ENCODE results near the gene CNIH1. TPM values are rescaled to one million over a fixed set of nuclear protein-coding genes. Genes with fewer than 3 reads are reported as not detected.
A peak's percentile ranks its signal among the peaks of the same experiment; 100 is the strongest.

The CNIH1 gene
- total RNA-seq, 1 donor from 2014 or later: 89.0 TPM

GRCh38 chr14:54475187-54475899 lies 34.2 kb upstream of the CNIH1 start:
- Histone ChIP-seq H3K27me3 (ENCODE audit: low read depth) (no peaks in the 10 kb centered on the region), H3K9me3 (replicated peaks) (no peaks in the 10 kb centered on the region), H3K4me3 (no peak overlapping the region), H3K36me3 (peaks cover 54% of the 10 kb centered on the region), H3K27ac (replicated peaks) (no peak overlapping the region), H3K4me1 (peaks cover 74% of the 10 kb centered on the region)
- no peak for DNase-seq
- intact Hi-C loops (cut with micrococcal nuclease): no loop called here
- no peak for TF ChIP-seq CTCF (IDR thresholded peaks at IDR 0.05; ENCODE audit: borderline replicate concordance)

- intact Hi-C loops (cut with micrococcal nuclease): no loop called here
- H3K27ac ChIP-seq (replicated peaks): no peak overlapping the region
- no peak for TF ChIP-seq CTCF (IDR thresholded peaks at IDR 0.05; ENCODE audit: borderline replicate concordance)
- no peak overlapping the region for H3K4me3 ChIP-seq
- H3K36me3 ChIP-seq: peaks cover 47% of the 10 kb centered on the region
- DNase-seq: no peak
- H3K9me3 ChIP-seq (replicated peaks): no peaks in the 10 kb centered on the region
- H3K4me1 ChIP-seq: peaks cover 64% of the 10 kb centered on the region
- no peaks in the 10 kb centered on the region for H3K27me3 ChIP-seq (ENCODE audit: low read depth)
Observed at GRCh38 chr14:54474232-54474793, 33.1 kb upstream of the CNIH1 start.

- H3K27me3 ChIP-seq (ENCODE audit: low read depth): no peaks in the 10 kb centered on the region
- intact Hi-C loops (cut with micrococcal nuclease): no loop called here
- peaks cover 43% of the 10 kb centered on the region for H3K36me3 ChIP-seq
- no peak for DNase-seq
- TF ChIP-seq CTCF (IDR thresholded peaks at IDR 0.05; ENCODE audit: borderline replicate concordance): no peak
- peak overlapping the region; percentile 76 for H3K27ac ChIP-seq (replicated peaks)
- peaks cover 55% of the 10 kb centered on the region for H3K4me1 ChIP-seq
- no peak overlapping the region for H3K4me3 ChIP-seq
- peaks cover 10% of the 10 kb centered on the region for H3K9me3 ChIP-seq (replicated peaks)
Observed at GRCh38 chr14:54472315-54472714, 31.1 kb upstream of the CNIH1 start.

- no peak for DNase-seq
- peaks cover 16% of the 10 kb centered on the region for H3K9me3 ChIP-seq (replicated peaks)
- H3K4me1 ChIP-seq: peaks cover 55% of the 10 kb centered on the region
- H3K27ac ChIP-seq (replicated peaks): peak overlapping the region; percentile 76
- TF ChIP-seq CTCF (IDR thresholded peaks at IDR 0.05; ENCODE audit: borderline replicate concordance): no peak
- H3K27me3 ChIP-seq (ENCODE audit: low read depth): no peaks in the 10 kb centered on the region
- H3K4me3 ChIP-seq: no peak overlapping the region
- intact Hi-C loops (cut with micrococcal nuclease): no loop called here
- peaks cover 44% of the 10 kb centered on the region for H3K36me3 ChIP-seq
Observed at GRCh38 chr14:54471641-54472040, 30.5 kb upstream of the CNIH1 start.

- no peak for DNase-seq
- no peaks in the 10 kb centered on the region for H3K27me3 ChIP-seq (ENCODE audit: low read depth)
- H3K4me1 ChIP-seq: peaks cover 47% of the 10 kb centered on the region
- H3K9me3 ChIP-seq (replicated peaks): peaks cover 16% of the 10 kb centered on the region
- no peak overlapping the region for H3K4me3 ChIP-seq
- no peak for TF ChIP-seq CTCF (IDR thresholded peaks at IDR 0.05; ENCODE audit: borderline replicate concordance)
- peaks cover 34% of the 10 kb centered on the region for H3K36me3 ChIP-seq
- no peak overlapping the region for H3K27ac ChIP-seq (replicated peaks)
- intact Hi-C loops (cut with micrococcal nuclease): no loop called here
Observed at GRCh38 chr14:54470701-54471100, 29.5 kb upstream of the CNIH1 start.

Measured in left ventricle myocardium inferior (tissue), 1 donor.